Bronchial epithelial cell (primary cell): ENCODE measurements around the gene LSM2. TPM values are rescaled to one million over a fixed set of nuclear protein-coding genes. Genes with fewer than 3 reads are reported as not detected.

Experiments used
- DNase-seq: peaks from one replicate; pipeline ENCODE4 v3.0.0-alpha.2; 2010; ENCODE audit warnings: low read depth
- FAIRE-seq: peaks from 2 replicates; lab custom pipeline; 2011; peaks lifted over from hg19 to GRCh38; lab: Jason Lieb, UNC
- H3K27me3 ChIP-seq: 2 replicates; pipeline ENCODE4 v1.5.1; 2011; ENCODE audit warnings: low read length; ENCODE audit not compliant: control insufficient read depth, insufficient read depth
- H3K36me3 ChIP-seq: 2 replicates; pipeline ENCODE4 v1.5.1; 2011; ENCODE audit warnings: low read length; ENCODE audit not compliant: control insufficient read depth, insufficient read depth
- H3K4me3 ChIP-seq: 2 replicates; pipeline ENCODE4 v1.5.1; 2011; ENCODE audit warnings: mild to moderate bottlenecking, low read depth, low read length, control low read depth
- total RNA-seq: library from RNA; depleted of rRNA; stranded (reverse); fragments of >200 nt; gene quantifications from 2 replicates; pipeline ENCODE4 v1.2.1, GENCODE V29; 2014
- TF ChIP-seq, protein P1 (sequence below): IDR thresholded peaks from 2 replicates; pipeline ENCODE4 v1.5.1; 2011; ENCODE audit warnings: mild to moderate bottlenecking, moderate library complexity, low read length, control low read depth, inconsistent platforms; ENCODE audit not compliant: insufficient read depth, severe bottlenecking

The LSM2 gene
- total RNA-seq, 1 donor from 2014 or later: 29.2 TPM

DNA sequence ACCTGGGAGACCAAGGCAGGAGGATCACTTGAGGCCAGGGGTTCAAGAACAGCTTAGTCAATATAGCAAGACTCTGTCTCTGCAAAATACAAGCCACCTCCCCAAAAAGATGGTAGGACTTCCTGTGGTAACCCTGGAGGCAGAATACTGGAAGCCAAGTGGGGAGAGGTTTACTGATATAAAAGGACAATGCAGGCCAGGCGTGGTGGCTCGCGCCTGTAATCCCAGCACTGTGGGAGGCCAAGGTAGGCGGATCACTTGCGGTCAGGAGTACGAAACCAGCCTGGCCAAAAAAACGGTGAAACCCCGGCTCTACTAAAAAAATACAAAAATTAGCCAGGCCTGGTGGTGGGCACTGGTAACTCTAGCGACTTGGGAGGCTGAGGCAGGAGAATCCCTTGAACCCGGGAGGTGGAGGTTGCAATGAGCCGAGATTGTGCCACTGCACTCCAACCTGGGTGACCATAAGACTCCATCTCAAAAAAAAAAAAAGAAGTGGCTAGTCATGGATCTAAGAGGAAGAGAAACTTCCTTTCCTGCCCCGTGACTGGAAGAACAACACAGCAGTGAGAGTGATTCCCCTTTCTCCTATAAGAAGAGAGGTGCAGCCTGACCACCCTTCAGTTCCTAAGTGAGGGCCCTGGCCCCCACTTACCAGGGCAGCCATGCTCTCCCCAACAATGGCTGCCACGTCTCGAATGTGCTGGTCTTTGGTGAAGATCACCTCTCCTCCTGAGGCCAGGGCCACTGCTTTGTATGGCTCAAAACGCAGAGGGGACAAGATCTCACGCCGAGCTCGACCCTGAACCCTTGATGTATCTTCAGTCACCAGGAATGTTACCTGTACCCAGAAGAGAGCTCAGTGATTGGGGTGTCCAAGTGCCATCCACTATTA is 38.2 kb downstream of the LSM2 start:
- no peaks in the 10 kb centered on the region for H3K36me3 ChIP-seq
- H3K4me3 ChIP-seq: no peak overlapping the region
- TF ChIP-seq, protein P1, sequence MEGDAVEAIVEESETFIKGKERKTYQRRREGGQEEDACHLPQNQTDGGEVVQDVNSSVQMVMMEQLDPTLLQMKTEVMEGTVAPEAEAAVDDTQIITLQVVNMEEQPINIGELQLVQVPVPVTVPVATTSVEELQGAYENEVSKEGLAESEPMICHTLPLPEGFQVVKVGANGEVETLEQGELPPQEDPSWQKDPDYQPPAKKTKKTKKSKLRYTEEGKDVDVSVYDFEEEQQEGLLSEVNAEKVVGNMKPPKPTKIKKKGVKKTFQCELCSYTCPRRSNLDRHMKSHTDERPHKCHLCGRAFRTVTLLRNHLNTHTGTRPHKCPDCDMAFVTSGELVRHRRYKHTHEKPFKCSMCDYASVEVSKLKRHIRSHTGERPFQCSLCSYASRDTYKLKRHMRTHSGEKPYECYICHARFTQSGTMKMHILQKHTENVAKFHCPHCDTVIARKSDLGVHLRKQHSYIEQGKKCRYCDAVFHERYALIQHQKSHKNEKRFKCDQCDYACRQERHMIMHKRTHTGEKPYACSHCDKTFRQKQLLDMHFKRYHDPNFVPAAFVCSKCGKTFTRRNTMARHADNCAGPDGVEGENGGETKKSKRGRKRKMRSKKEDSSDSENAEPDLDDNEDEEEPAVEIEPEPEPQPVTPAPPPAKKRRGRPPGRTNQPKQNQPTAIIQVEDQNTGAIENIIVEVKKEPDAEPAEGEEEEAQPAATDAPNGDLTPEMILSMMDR: no peak
- FAIRE-seq (no peak), DNase-seq (no peak)
- H3K27me3 ChIP-seq: no peaks in the 10 kb centered on the region

DNA sequence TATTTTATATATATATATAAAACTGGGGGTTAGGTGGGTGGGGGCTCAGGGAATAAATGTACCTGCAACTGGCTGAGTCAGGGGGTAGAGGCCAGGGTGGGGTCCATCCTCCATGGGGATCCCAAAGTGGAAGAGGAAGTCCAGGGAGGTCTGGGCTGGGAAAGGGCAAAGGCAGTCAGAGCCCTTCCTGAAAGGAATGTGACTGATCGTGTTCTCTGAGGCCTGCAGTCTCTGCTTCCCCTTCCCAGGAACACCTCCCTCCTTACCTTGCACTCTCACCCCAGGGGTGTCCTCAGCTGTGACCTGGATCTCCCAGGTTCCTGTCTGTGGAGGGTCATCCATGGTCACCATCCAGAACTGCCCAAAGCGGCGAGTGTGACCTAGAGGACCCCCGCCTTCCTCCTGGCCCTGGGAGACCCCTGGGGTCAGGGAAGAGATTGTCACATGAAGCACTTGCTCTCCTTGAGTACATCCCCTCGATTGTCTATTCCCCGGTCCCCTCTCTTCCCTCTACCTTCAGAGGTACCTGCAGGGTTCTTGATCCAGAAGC is 39.6 kb downstream of the LSM2 start:
- Histone ChIP-seq H3K27me3 (no peaks in the 10 kb centered on the region), H3K36me3 (no peaks in the 10 kb centered on the region), H3K4me3 (no peak overlapping the region)
- FAIRE-seq (no peak), DNase-seq (no peak)
- TF ChIP-seq, protein P1: no peak

DNA sequence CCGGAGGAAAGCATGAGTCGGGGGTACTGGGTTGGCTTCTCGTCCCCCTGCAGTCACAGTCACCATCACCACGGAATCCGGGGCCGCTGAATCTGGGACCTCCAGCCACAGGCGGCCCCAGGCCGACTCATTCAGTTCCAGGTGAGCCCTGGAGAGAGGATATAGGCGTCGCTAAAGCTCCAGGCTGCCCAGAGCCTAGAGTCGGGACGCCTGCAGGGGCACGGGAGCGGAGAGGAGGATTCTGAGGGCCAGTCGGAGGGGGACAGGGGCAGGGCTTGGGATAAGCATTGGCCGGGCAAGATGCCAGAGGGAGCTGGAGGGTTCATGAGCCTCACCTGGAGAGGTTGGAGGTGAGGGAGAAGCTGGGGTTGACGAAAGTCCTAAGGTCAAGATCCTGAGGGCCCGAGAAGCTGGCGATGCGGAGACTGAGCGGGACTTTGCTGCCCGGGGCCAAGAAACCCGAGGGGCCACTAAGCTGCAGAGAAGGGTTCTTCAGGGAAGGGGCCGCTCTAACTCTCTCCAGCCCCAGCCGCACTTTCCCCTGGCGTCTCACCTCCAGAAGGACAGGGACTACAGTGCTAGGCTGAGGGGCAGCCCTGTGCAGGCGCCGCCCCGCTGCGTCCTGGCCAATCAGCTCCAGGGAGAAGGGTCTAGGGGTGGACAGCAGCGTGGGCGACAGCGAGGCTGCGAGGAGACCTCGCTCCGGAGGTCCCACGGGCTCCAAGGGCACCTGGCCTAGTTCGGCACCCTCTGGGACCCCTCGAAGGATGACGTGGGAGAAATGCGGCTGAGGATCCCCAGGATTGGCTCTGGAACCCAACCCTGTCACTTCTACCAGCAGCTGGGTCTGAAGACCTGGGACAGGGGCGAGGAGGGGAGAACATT is 40.6 kb downstream of the LSM2 start:
- TF ChIP-seq, protein P1: no peak
- H3K27me3 ChIP-seq: no peaks in the 10 kb centered on the region
- no peak for FAIRE-seq
- no peak for DNase-seq
- H3K36me3 ChIP-seq: peaks cover 1% of the 10 kb centered on the region
- no peak overlapping the region for H3K4me3 ChIP-seq

DNA sequence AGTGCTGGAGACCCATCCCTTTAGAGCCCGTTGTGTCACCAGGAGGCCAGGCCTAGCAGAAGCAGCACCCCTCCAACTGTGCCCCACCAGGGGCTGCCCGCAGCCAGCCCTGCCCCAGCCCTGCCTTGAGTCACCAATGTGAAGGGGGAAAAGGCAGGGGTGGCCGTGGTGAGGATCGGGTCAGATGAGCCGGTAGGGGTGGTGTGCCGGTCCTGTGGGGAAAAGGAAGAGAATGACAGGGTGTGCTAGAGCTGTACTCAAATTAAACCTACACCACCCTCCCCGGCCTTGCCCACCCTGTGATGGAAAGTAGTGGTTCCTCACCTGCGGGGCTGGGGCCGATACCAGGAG is 41.2 kb downstream of the LSM2 start:
- TF ChIP-seq, protein P1: no peak
- peaks cover 2% of the 10 kb centered on the region for H3K36me3 ChIP-seq
- H3K4me3 ChIP-seq: no peak overlapping the region
- FAIRE-seq: no peak
- DNase-seq: no peak
- H3K27me3 ChIP-seq: no peaks in the 10 kb centered on the region

DNA sequence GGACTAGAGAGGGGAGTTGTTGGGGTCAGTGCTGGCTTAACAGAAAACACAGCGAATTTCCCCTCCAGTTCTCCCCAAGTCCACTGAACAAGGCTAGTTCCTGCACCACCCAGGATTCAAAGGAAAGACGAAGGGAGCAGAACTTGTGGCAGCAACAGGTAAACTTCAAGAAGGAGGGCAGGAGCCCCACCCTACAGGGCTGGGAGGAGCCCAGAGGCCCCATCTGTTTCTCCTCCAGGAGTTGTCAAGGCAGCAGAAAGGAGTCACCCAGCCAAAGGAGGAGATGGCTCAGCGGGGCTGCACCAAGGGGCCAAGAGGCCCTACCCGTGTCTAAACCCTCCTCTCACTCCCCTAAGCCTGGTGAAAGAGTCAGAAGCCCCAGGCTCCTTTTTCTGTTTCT is 42.6 kb downstream of the LSM2 start:
- DNase-seq (no peak), FAIRE-seq (no peak)
- Histone ChIP-seq H3K36me3 (peaks cover 8% of the 10 kb centered on the region), H3K4me3 (no peak overlapping the region), H3K27me3 (no peaks in the 10 kb centered on the region)
- TF ChIP-seq, protein P1: no peak
